ENCODE results near the gene MARCHF6.
A peak's percentile ranks its signal among the peaks of the same experiment; 100 is the strongest.
"Not testable (repeated sequence)": the region's sequence is repeated elsewhere in the genome, so short reads cannot be mapped to it uniquely, and the experiment has no call there.

MARCHF6 gene, protein sequence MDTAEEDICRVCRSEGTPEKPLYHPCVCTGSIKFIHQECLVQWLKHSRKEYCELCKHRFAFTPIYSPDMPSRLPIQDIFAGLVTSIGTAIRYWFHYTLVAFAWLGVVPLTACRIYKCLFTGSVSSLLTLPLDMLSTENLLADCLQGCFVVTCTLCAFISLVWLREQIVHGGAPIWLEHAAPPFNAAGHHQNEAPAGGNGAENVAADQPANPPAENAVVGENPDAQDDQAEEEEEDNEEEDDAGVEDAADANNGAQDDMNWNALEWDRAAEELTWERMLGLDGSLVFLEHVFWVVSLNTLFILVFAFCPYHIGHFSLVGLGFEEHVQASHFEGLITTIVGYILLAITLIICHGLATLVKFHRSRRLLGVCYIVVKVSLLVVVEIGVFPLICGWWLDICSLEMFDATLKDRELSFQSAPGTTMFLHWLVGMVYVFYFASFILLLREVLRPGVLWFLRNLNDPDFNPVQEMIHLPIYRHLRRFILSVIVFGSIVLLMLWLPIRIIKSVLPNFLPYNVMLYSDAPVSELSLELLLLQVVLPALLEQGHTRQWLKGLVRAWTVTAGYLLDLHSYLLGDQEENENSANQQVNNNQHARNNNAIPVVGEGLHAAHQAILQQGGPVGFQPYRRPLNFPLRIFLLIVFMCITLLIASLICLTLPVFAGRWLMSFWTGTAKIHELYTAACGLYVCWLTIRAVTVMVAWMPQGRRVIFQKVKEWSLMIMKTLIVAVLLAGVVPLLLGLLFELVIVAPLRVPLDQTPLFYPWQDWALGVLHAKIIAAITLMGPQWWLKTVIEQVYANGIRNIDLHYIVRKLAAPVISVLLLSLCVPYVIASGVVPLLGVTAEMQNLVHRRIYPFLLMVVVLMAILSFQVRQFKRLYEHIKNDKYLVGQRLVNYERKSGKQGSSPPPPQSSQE

DNA sequence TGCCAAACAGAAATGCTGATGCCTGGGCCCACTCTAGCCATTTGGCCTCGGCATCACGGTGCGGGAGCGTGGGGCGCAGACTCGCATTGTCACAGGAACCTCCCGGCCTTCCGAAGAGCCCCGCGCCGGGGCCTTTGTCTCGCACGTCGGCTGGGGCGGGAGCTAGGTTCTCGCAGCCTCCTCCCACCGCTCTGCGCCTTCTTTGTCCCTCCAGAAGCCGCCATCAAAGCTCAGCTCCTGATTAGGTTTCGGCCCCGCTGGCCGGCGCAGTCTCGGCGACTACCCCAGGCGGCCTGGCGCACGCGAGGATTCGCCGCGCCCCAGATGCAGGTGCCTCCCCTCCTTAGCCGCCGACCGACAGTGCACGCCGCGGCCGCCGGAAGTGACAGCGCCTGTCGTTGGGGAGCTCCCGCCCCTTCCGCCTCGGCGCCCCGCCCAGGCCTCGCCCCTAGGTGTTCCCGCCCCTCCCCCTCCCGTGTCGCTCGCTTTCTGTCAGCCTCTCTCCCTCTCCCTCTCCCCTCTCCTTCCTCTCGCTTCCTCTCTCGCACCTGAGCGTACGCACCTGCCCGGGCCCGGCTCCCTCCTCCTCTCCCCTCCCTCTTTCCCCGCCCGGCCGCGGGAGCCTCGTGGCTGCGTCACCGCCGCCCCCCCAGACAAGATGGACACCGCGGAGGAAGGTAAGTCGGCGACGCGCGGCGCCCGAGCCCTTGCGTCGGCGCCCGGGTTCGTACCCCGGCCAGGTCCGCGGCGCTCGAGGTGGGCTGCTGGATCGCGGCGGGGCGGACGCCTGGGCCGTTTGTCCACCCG is at the start of gene MARCHF6:
Gene MARCHF6, plus strand, starts transcription at position 455 of the 807 bp plus-strand sequence. Its CDS starts 204 bp downstream, at position 659.
- DNase-seq: peak; percentile 95

GRCh38 chr5:10303699-10304170 is 49.8 kb upstream of the MARCHF6 start:
- DNase-seq: no peak

GRCh38 chr5:10304932-10305331 is 48.6 kb upstream of the MARCHF6 start:
- DNase-seq: no peak

DNA sequence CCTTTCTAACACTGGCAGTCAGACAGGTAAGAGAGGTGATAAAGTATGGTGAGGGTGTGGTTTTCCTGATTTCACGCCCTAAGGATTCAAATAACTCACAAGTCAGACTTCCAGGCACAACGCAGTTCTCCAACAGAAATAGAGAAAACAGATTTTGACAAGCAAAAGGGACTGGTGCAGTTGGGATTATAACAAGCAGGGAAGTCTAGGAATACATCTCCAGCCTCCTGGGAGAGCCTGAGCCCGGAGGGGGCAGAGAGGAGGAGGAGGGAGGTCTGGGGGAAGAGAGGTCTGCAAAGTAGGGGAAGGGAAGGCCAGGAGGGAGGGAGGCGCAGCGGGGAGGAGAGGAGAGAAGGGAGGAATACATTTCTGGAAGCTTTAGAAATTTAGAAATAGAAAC is 47.4 kb upstream of the MARCHF6 start:
- no peak for DNase-seq

DNA sequence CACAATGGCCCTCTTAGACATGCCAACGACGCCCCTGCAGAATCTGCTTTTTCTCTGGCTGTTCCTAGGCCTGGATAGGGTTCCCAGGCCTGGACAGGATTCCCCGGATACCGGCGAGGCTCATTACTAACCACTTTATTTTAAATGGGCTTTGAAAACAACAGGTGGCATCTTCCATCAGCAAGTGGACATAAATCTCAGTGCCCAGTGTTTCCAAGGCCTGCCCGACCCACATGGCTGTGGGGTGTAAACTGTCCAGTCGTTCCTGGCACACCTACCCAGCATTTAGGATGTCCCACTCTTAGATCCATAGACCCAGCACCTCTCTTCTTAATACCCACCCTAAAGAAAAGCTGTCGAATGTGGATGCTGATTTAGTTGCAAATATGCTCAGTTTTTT is 46.7 kb upstream of the MARCHF6 start:
- no peak for DNase-seq

DNA sequence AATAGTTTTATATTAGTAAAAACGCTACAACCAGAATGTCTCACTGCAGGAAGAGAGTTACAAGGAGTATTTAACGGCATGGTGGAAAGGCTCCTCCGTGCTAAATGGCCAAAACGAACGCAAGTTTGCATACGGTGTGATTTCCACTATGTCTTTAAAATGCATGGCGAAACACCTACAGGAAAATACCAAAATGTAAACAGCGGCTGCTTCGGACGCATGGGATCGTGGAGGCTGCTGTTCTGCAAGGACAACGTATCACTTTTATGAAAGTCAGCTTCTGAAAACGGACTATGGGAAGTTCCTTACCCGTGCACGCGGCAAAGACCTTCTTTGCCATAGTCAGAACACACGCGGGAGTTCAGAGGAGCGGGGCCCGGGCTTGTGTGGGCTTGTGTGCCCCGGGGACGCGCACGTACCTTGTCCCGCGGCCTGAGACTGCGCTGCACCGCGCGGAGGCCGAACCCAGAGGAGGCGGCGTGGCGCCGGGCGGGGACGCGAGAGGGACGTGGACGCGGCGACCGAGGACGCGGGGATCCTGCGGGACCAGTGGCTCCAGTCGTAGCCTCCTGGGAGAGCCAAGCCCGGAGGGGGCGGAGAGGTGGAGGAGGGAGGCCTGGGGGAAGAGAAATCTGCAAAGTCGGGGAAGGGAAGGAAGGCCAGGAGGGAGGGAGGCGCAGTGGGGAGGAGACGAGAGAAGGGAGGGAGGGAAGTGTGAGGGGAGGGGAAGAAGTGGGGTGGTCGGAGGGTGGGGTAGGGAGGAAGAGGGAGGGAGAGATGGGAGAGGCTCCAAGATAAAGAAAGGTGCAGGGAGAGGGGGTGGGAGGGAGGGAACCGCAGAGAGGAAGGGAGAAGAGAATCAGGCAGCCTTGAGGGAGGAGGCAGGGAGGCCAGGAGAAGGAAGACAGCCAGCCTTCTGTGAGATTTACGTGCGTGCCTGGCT is 46.0 kb upstream of the MARCHF6 start, which contains the start of gene CMBL:
Gene CMBL, minus strand, starts transcription at position 697 of the 943 bp plus-strand sequence. CDS start 17,140 bp downstream, outside the sequence.
- DNase-seq: peak; percentile 16

DNA sequence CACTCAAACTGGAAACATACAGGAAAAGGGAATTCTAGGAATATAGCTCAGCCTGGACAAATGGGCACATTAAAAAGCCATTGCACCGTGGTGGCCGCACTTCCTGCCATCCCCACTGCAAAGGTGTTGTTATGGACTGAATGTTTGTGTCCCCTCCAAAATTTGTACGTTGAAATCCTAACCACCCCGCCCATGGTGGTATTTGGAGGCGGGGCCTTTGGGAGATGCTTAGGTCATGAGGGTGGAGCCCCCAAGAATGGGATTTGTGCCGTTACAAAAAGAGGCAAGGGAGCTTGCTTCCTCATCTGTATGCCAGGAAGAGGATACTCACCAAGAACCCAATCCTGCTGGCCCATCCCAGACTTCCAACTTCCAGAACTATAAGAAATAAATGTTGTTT is 44.7 kb upstream of the MARCHF6 start:
- no peak for DNase-seq

- no peak for DNase-seq
Observed at GRCh38 chr5:10310066-10310779, 43.3 kb upstream of the MARCHF6 start.

- DNase-seq: not testable (repeated sequence)
Observed at GRCh38 chr5:10310835-10311570, 42.5 kb upstream of the MARCHF6 start.

DNA sequence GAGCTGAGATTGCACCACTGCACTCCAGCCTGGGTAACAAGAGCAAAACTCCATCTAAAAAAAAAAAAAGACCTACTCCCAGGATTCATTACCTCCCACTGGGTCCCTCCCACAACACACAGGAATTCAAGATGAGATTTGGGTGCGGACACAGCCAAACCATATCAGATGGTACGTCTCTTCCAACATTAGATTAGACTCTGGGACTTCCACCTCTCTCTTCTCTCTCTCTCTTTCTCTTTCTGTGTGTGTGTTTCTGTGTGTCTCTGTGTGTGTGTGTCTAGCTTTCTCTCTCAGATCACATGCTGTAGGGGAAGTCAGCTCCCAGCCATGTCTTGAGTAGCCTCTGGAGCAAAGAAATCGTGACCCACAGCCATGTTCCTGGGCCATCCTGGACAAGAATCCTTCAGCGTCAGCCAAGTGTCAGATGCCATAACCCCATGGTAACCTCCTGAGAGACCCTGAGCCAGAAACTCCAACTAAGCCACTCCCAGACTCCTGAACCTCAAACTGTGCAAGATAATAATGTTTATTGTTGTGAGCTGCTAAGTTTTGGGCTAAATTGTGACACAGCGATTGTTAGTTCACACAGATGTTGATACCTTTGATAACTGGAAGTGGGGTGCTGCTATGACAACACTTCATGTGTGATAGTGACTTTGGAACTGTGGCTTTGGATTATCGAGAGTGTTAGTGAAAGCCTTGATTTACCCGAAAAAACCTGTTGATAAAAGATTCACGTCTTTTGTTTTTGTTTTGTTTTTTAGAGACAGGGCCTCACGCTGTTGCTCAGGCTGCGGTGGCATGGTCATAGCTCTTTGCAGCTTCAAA is 41.7 kb upstream of the MARCHF6 start:
- no peak for DNase-seq

- no peak for DNase-seq
Observed at GRCh38 chr5:10315201-10315600, 38.3 kb upstream of the MARCHF6 start.

GRCh38 chr5:10315824-10316509 is 37.5 kb upstream of the MARCHF6 start:
- no peak for DNase-seq

DNA sequence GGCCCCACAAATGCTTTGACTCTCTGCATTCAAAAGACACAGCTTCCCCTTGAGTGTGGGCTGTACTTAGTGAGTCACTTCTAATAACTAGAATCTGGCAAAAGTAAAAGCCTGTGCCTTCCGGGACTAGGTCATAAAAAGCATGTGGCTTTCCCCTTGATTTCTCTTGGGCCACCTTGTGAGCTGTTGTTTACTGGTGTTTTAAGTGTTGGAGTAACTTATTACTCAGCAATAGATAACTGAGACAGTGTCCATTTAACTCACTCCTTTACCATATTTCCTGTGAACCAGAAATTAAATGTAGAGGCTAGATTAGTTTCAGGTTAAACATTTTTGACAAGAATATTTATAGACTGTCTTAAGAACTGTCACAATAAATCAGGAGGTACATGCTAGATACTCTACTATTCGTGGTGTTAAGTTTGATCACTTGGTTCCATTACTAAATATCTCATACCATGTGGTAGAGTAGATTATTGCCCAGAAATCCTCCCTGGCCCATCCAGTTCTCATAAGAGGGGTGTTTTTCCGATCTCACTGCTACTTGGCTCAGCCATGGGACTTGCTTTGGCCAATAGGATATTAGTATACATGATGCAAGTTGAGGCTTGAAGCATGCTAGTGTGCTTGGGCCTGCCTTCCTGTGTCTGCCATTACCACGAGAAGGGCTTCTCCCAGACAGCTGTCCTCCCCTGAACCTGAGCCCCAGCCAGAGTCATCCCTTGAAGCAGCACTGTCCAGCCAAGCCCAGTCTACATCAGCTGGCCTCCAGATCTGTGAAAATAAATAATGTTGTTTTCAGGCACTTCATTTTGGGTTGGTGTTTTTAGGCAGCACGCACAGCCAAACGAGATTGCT is 35.4 kb upstream of the MARCHF6 start:
- DNase-seq: no peak

- no peak for DNase-seq
Observed at GRCh38 chr5:10319202-10319851, 34.2 kb upstream of the MARCHF6 start.

GRCh38 chr5:10320793-10321192 is 32.7 kb upstream of the MARCHF6 start:
- DNase-seq: no peak

- DNase-seq: no peak
Observed at GRCh38 chr5:10321882-10322281, 31.6 kb upstream of the MARCHF6 start.

All from stimulated activated CD4-positive, alpha-beta T cell treated with anti-CD3 and anti-CD28 coated beads, Interleukin-1b, Interleukin-23, amount 100 ng/mL, for 48 hours (primary cell).